ENCODE measurements around the gene ZNF397.

DNA sequence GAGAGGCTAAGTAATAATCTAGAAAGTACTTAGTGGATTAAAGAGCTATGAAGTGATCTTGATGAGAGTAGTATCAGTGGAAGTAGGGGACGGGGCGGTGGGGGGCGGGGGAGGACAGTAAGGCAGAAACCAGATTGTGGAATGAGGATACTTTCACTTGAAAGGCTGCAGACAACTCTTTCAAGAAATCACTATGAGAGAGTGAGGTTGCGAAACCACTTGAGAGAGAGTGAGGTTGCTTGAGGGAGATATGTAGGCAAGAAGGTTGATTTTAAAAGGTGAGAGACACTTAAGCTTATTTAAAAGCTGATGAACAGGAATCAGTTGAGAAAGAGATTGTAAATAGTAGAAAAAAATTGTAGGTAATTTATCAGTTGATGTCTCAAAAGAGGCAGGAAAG is 3.8 kb downstream of the ZNF397 start:
- no peak for TF ChIP-seq POLR2A (IDR thresholded peaks at IDR 0.05)
- TF ChIP-seq, protein P1, sequence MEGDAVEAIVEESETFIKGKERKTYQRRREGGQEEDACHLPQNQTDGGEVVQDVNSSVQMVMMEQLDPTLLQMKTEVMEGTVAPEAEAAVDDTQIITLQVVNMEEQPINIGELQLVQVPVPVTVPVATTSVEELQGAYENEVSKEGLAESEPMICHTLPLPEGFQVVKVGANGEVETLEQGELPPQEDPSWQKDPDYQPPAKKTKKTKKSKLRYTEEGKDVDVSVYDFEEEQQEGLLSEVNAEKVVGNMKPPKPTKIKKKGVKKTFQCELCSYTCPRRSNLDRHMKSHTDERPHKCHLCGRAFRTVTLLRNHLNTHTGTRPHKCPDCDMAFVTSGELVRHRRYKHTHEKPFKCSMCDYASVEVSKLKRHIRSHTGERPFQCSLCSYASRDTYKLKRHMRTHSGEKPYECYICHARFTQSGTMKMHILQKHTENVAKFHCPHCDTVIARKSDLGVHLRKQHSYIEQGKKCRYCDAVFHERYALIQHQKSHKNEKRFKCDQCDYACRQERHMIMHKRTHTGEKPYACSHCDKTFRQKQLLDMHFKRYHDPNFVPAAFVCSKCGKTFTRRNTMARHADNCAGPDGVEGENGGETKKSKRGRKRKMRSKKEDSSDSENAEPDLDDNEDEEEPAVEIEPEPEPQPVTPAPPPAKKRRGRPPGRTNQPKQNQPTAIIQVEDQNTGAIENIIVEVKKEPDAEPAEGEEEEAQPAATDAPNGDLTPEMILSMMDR (IDR thresholded peaks at IDR 0.05) = no peak
